ENCODE measurements around the gene PCBD2. TPM values are rescaled to one million over a fixed set of nuclear protein-coding genes. Genes with fewer than 3 reads are reported as not detected.

Gene PCBD2
- total and polyA plus RNA-seq, 2 donors (not counting 1 experiment from before 2014, with no cell fraction given), result 3.8 to 5.4 TPM

- H3K9me3 ChIP-seq (ENCODE audit: control insufficient read depth, insufficient read depth, low read depth, low read length), result no peaks in the 10 kb centered on the region
- no peaks in the 10 kb centered on the region for H3K4me1 ChIP-seq (ENCODE audit: control insufficient read depth, extremely low read depth, insufficient read depth, low read length)
- no peaks in the 10 kb centered on the region for H3K27me3 ChIP-seq (ENCODE audit: control insufficient read depth, insufficient read depth, low read length)
- H2AFZ ChIP-seq (ENCODE audit: low read length), result no peak overlapping the region
- no peaks in the 10 kb centered on the region for H3K36me3 ChIP-seq (ENCODE audit: control insufficient read depth, insufficient read depth, low read length)
- H3K9ac ChIP-seq (ENCODE audit: insufficient read depth, low read length), result no peak overlapping the region
- DNase-seq (ENCODE audit: low read depth in 2 of 2), result no peak
- no peaks in the 10 kb centered on the region for H4K20me1 ChIP-seq (ENCODE audit: control insufficient read depth, extremely low read depth, insufficient read depth, low read length)
- H3K4me2 ChIP-seq (ENCODE audit: extremely low read depth, insufficient read depth, low read length), result no peak overlapping the region
- H3K27ac ChIP-seq (ENCODE audit: insufficient read depth, low read length), result no peak overlapping the region
- no peak for TF ChIP-seq EZH2 (IDR thresholded peaks at IDR 0.05; ENCODE audit: low read length, missing control alignments)
- TF ChIP-seq CTCF (conservative IDR thresholded peaks at IDR 0.05 in 1 of 2, IDR thresholded peaks at IDR 0.05 in 1 of 2; ENCODE audit: low read depth in 1 of 2, low read length in 2 of 2), result no peak
- no peak overlapping the region for H3K4me3 ChIP-seq (replicated peaks in 1 of 4; ENCODE audit: control extremely low read depth in 1 of 4, insufficient read depth in 1 of 4, low read depth in 3 of 4, low read length in 4 of 4)
- no peaks in the 10 kb centered on the region for H3K79me2 ChIP-seq (ENCODE audit: control insufficient read depth, insufficient read depth, low read length)
Measured at GRCh38 chr5:135009736-135010501, 105.0 kb downstream of the PCBD2 start.

DNA sequence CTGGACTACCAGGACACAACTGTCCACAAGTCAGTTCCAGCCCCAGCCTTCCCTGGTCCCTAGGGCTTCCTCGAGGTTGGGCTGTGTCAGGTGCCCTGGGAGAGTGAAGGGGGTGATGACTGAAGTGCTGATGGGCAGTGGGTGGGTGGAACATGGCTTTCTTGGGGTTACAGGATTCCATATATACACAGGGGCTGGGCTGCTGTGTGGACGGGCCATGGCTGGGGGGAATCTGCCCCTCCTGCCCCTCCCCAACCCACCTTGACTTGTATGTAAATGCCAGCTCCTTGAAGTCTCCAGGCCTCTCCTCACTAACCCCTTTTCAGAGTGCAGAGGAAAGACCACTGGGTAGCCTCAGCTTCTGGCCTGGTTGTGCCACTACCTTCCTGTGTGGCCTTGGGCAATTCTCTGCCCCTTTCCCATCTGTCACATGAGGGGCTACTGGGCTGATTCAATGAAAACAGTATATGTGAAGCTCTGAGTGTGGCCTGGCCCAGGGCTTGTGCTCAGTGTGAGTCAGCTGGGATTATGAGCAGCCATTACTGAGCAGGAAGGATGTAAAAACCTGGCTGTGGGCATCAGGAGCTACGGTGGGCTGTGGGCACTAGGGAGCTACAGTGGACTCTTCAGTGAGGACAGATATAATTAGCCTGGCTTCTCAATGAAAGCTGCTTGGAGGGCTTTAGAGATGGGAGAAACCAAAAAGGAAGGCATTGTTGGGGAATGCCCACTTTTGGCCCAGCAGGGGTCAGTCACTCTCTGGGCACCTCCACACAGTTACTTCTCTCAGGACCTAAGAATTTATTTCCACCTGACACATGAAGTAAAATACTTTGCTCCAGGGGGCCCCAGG, 105.8 kb downstream of the PCBD2 start:
- no peaks in the 10 kb centered on the region for H4K20me1 ChIP-seq (ENCODE audit: control insufficient read depth, extremely low read depth, insufficient read depth, low read length)
- no peak for DNase-seq (ENCODE audit: low read depth in 2 of 2)
- H3K79me2 ChIP-seq (ENCODE audit: control insufficient read depth, insufficient read depth, low read length), result no peaks in the 10 kb centered on the region
- no peak overlapping the region for H3K4me3 ChIP-seq (replicated peaks in 1 of 4; ENCODE audit: control extremely low read depth in 1 of 4, insufficient read depth in 1 of 4, low read depth in 3 of 4, low read length in 4 of 4)
- no peaks in the 10 kb centered on the region for H3K36me3 ChIP-seq (ENCODE audit: control insufficient read depth, insufficient read depth, low read length)
- no peak overlapping the region for H3K9ac ChIP-seq (ENCODE audit: insufficient read depth, low read length)
- no peak overlapping the region for H3K4me2 ChIP-seq (ENCODE audit: extremely low read depth, insufficient read depth, low read length)
- no peak overlapping the region for H3K27ac ChIP-seq (ENCODE audit: insufficient read depth, low read length)
- no peaks in the 10 kb centered on the region for H3K27me3 ChIP-seq (ENCODE audit: control insufficient read depth, insufficient read depth, low read length)
- no peak overlapping the region for H2AFZ ChIP-seq (ENCODE audit: low read length)
- TF ChIP-seq EZH2 (IDR thresholded peaks at IDR 0.05; ENCODE audit: low read length, missing control alignments) (no peak), CTCF (conservative IDR thresholded peaks at IDR 0.05 in 1 of 2, IDR thresholded peaks at IDR 0.05 in 1 of 2; ENCODE audit: low read depth in 1 of 2, low read length in 2 of 2) (peak in 1 of 2 donors; percentile 26)
- no peaks in the 10 kb centered on the region for H3K4me1 ChIP-seq (ENCODE audit: control insufficient read depth, extremely low read depth, insufficient read depth, low read length)
- no peaks in the 10 kb centered on the region for H3K9me3 ChIP-seq (ENCODE audit: control insufficient read depth, insufficient read depth, low read depth, low read length)

GRCh38 chr5:135011355-135012032, 106.6 kb downstream of the PCBD2 start:
- DNase-seq (ENCODE audit: low read depth in 2 of 2), result no peak
- H4K20me1 ChIP-seq (ENCODE audit: control insufficient read depth, extremely low read depth, insufficient read depth, low read length), result no peaks in the 10 kb centered on the region
- TF ChIP-seq EZH2 (IDR thresholded peaks at IDR 0.05; ENCODE audit: low read length, missing control alignments) (no peak), CTCF (conservative IDR thresholded peaks at IDR 0.05 in 1 of 2, IDR thresholded peaks at IDR 0.05 in 1 of 2; ENCODE audit: low read depth in 1 of 2, low read length in 2 of 2) (no peak)

More at GRCh38 chr5:135011355-135012032, 106.6 kb downstream of the PCBD2 start:
- Histone ChIP-seq H3K79me2 (ENCODE audit: control insufficient read depth, insufficient read depth, low read length) (no peaks in the 10 kb centered on the region), H3K27me3 (ENCODE audit: control insufficient read depth, insufficient read depth, low read length) (no peaks in the 10 kb centered on the region), H3K4me1 (ENCODE audit: control insufficient read depth, extremely low read depth, insufficient read depth, low read length) (no peaks in the 10 kb centered on the region), H3K4me2 (ENCODE audit: extremely low read depth, insufficient read depth, low read length) (no peak overlapping the region), H3K27ac (ENCODE audit: insufficient read depth, low read length) (no peak overlapping the region), H2AFZ (ENCODE audit: low read length) (no peak overlapping the region), H3K9ac (ENCODE audit: insufficient read depth, low read length) (no peak overlapping the region), H3K4me3 (replicated peaks in 1 of 4; ENCODE audit: control extremely low read depth in 1 of 4, insufficient read depth in 1 of 4, low read depth in 3 of 4, low read length in 4 of 4) (no peak overlapping the region), H3K36me3 (ENCODE audit: control insufficient read depth, insufficient read depth, low read length) (no peaks in the 10 kb centered on the region), H3K9me3 (ENCODE audit: control insufficient read depth, insufficient read depth, low read depth, low read length) (no peaks in the 10 kb centered on the region)

All from fibroblast of lung (primary cell).